DOHH2 (cell line): ENCODE data around the gene ATAD2B.

Experiments
- H3F3A ChIP-seq: fragments of 200-600 bp; sonication (generic), shearing (Covaris generic); 2 replicates; pipeline ENCODE4 v1.6.0; 2016; ENCODE audit warnings: antibody characterized with exemption, mild to moderate bottlenecking; ENCODE audit not compliant: control insufficient read depth, insufficient read depth
- H3K27ac ChIP-seq: fragments of 200-600 bp; sonication (generic); 2 replicates; pipeline ENCODE4 v1.5.1; 2014; ENCODE audit warnings: low read depth, mild to moderate bottlenecking, low read length, moderate library complexity
- H3K27me3 ChIP-seq: fragments of 200-600 bp; sonication (generic); 2 replicates; pipeline ENCODE4 v1.6.1; 2014; ENCODE audit warnings: mild to moderate bottlenecking, low read length, mixed read lengths; ENCODE audit not compliant: control insufficient read depth
- H3K36me3 ChIP-seq: fragments of 200-600 bp; sonication (generic); 2 replicates; pipeline ENCODE4 v1.6.1; 2014; ENCODE audit warnings: mild to moderate bottlenecking, low read length, moderate library complexity, mixed read lengths; ENCODE audit not compliant: control insufficient read depth
- H3K4me1 ChIP-seq: fragments of 200-600 bp; sonication (generic); 2 replicates; pipeline ENCODE4 v1.6.1; 2014; ENCODE audit warnings: mild to moderate bottlenecking, low read length, mixed read lengths; ENCODE audit not compliant: control insufficient read depth
- H3K4me2 ChIP-seq: fragments of 200-600 bp; sonication (generic); 2 replicates; pipeline ENCODE4 v1.6.0; 2014; ENCODE audit warnings: mild to moderate bottlenecking, low read length, moderate library complexity
- H3K4me3 ChIP-seq: fragments of 200-600 bp; sonication (generic); 2 replicates; pipeline ENCODE4 v1.5.1; 2014; ENCODE audit warnings: mild to moderate bottlenecking, low read length, mixed read lengths
- H3K79me2 ChIP-seq: fragments of 200-600 bp; sonication (generic); 2 replicates; pipeline ENCODE4 v1.6.1; 2014; ENCODE audit warnings: mild to moderate bottlenecking, low read length, mixed read lengths; ENCODE audit not compliant: control insufficient read depth
- H3K9me2 ChIP-seq: fragments of 200-600 bp; sonication (generic); replicated peaks from 2 replicates; pipeline ENCODE4 v1.6.1; 2014; ENCODE audit warnings: mild to moderate bottlenecking, low read length, mixed read lengths; ENCODE audit not compliant: control insufficient read depth
- H3K9me3 ChIP-seq: fragments of 200-600 bp; sonication (generic); 2 replicates; pipeline ENCODE4 v1.6.1; 2014; ENCODE audit warnings: antibody characterized with exemption, low read length, mixed read lengths; ENCODE audit not compliant: control insufficient read depth, insufficient read depth
- H4K20me1 ChIP-seq: fragments of 200-600 bp; sonication (generic); 2 replicates; pipeline ENCODE4 v1.6.0; 2014; ENCODE audit warnings: low read depth, mild to moderate bottlenecking, antibody characterized with exemption, low read length, moderate library complexity; ENCODE audit not compliant: control insufficient read depth, insufficient read depth
- CTCF ChIP-seq: fragments of 200-600 bp; sonication (generic); IDR thresholded peaks from one replicate; pipeline ENCODE4 v1.5.1; 2014; ENCODE audit warnings: antibody characterized with exemption, mild to moderate bottlenecking, low read depth, low read length; ENCODE audit not compliant: poor library complexity, severe bottlenecking
- EZH2phosphoT487 ChIP-seq: fragments of 200-600 bp; sonication (generic); IDR thresholded peaks from 2 replicates; pipeline ENCODE4 v1.6.1; 2017; ENCODE audit warnings: borderline replicate concordance, mild to moderate bottlenecking, antibody characterized with exemption, low read length, moderate library complexity, mixed read lengths

ATAD2B gene

GRCh38 chr2:23709311-23709710, 217.6 kb downstream of the ATAD2B start:
- H3K4me2 ChIP-seq, result no peak overlapping the region
- TF ChIP-seq CTCF (no peak), EZH2phosphoT487 (no peak)
- no peaks in the 10 kb centered on the region for H3K27me3 ChIP-seq
- H3K9me3 ChIP-seq, result no peaks in the 10 kb centered on the region
- no peaks in the 10 kb centered on the region for H3K4me1 ChIP-seq
- no peaks in the 10 kb centered on the region for H3F3A ChIP-seq
- no peaks in the 10 kb centered on the region for H3K9me2 ChIP-seq
- no peaks in the 10 kb centered on the region for H3K79me2 ChIP-seq
- no peaks in the 10 kb centered on the region for H3K36me3 ChIP-seq
- H4K20me1 ChIP-seq, result no peaks in the 10 kb centered on the region
- H3K27ac ChIP-seq, result no peak overlapping the region
- no peak overlapping the region for H3K4me3 ChIP-seq

DNA sequence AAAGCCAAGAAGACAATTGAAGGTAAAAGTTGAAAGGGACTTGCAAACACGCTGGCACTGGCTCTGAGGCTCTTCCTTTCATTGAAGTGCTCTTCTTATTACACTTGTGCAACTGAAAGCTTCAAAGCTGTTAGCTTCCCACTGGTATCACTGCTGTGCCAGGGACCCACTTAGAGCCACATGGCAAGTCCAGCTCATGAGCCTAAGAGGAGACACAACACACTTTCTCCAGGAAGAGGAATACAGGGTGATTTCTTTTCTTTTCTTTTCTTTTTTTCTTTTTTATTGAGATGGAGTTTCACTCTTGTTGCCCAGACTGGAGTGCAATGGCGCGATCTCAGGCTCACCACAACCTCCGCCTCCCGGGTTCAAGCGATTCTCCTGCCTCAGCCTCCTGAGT, 218.2 kb downstream of the ATAD2B start:
- Histone ChIP-seq H3K79me2 (no peaks in the 10 kb centered on the region), H4K20me1 (no peaks in the 10 kb centered on the region)
- TF ChIP-seq EZH2phosphoT487 (no peak), CTCF (no peak)

DNA sequence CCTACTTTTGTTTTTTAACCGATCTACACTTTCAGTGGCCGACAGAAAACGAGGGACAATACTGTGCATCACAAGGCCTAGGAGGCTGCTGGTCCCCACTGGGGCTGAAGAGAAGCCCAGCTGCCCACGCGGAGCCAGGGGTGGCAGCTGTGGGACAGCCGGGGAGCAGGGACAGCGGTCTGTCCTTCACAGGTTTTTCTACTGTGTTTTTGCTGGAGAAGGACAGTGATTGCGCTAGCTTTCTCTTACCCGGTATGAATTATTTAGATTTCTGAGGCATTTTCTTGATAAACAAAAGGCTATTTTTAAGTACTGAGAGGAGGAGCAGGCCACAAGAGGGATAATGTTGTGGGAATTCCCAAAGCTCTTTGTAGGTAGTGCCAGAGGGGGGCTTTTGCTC, 219.8 kb downstream of the ATAD2B start:
- Histone ChIP-seq H3K4me2 (no peak overlapping the region), H3F3A (no peaks in the 10 kb centered on the region), H3K4me1 (no peaks in the 10 kb centered on the region), H3K27ac (no peak overlapping the region), H3K36me3 (no peaks in the 10 kb centered on the region), H3K9me2 (no peaks in the 10 kb centered on the region), H3K4me3 (no peak overlapping the region), H3K9me3 (no peaks in the 10 kb centered on the region), H3K27me3 (no peaks in the 10 kb centered on the region), H3K79me2 (no peaks in the 10 kb centered on the region), H4K20me1 (no peaks in the 10 kb centered on the region)
- TF ChIP-seq EZH2phosphoT487 (no peak), CTCF (no peak)

More for the DNA sequence above, 218.2 kb downstream of the ATAD2B start:
- H3K9me2 ChIP-seq, result no peaks in the 10 kb centered on the region
- H3K4me1 ChIP-seq, result no peaks in the 10 kb centered on the region
- H3K36me3 ChIP-seq, result no peaks in the 10 kb centered on the region
- no peak overlapping the region for H3K4me3 ChIP-seq
- no peak overlapping the region for H3K27ac ChIP-seq
- H3F3A ChIP-seq, result no peaks in the 10 kb centered on the region
- no peaks in the 10 kb centered on the region for H3K9me3 ChIP-seq
- H3K4me2 ChIP-seq, result no peak overlapping the region
- no peaks in the 10 kb centered on the region for H3K27me3 ChIP-seq

GRCh38 chr2:23706613-23707078, 220.3 kb downstream of the ATAD2B start:
- H3K4me3 ChIP-seq, result no peak overlapping the region
- H3K4me1 ChIP-seq, result no peaks in the 10 kb centered on the region
- TF ChIP-seq CTCF (no peak), EZH2phosphoT487 (no peak)
- H3K4me2 ChIP-seq, result no peak overlapping the region
- H3K27ac ChIP-seq, result no peak overlapping the region
- no peaks in the 10 kb centered on the region for H3F3A ChIP-seq
- no peaks in the 10 kb centered on the region for H3K9me2 ChIP-seq
- no peaks in the 10 kb centered on the region for H3K27me3 ChIP-seq
- H3K9me3 ChIP-seq, result no peaks in the 10 kb centered on the region
- H4K20me1 ChIP-seq, result no peaks in the 10 kb centered on the region
- no peaks in the 10 kb centered on the region for H3K79me2 ChIP-seq
- no peaks in the 10 kb centered on the region for H3K36me3 ChIP-seq
